ENCODE data around the gene POLR2M.

DNA sequence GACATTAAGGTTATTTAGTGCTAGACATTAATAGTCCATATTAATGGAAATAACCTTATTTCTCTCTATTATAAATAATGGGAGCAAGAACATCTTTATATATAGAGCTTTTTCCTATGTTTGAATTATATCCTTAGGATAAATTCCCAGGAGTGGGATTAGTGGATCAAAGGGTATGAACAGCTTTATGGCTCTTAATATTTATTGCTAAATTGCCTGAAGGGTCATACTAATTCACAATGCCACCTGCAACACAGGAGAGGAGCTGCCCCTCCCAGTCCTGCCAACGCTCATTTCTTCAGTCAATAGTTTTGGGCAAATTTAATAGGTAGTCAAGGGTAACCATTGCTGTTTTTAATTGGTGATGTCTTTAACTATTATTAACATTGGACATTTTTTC is 48.9 kb upstream of the POLR2M start:
- no peak for TF ChIP-seq POLR2AphosphoS5 (IDR thresholded peaks at IDR 0.05)
- TF ChIP-seq, protein P1, sequence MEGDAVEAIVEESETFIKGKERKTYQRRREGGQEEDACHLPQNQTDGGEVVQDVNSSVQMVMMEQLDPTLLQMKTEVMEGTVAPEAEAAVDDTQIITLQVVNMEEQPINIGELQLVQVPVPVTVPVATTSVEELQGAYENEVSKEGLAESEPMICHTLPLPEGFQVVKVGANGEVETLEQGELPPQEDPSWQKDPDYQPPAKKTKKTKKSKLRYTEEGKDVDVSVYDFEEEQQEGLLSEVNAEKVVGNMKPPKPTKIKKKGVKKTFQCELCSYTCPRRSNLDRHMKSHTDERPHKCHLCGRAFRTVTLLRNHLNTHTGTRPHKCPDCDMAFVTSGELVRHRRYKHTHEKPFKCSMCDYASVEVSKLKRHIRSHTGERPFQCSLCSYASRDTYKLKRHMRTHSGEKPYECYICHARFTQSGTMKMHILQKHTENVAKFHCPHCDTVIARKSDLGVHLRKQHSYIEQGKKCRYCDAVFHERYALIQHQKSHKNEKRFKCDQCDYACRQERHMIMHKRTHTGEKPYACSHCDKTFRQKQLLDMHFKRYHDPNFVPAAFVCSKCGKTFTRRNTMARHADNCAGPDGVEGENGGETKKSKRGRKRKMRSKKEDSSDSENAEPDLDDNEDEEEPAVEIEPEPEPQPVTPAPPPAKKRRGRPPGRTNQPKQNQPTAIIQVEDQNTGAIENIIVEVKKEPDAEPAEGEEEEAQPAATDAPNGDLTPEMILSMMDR (IDR thresholded peaks at IDR 0.05 in 8 of 11, conservative IDR thresholded peaks at IDR 0.05 in 3 of 11) = no peak
